Astrocyte (in vitro differentiated cells and primary cell): Measurements from ENCODE around the gene NAT8.

Source experiments
- EZH2 ChIP-seq: IDR thresholded peaks from 2 replicates; pipeline ENCODE4 v1.6.1; 2012; ENCODE audit warnings: mild to moderate bottlenecking, low read length, inconsistent platforms; ENCODE audit not compliant: insufficient read depth
- TF ChIP-seq, protein P1 (sequence below): IDR thresholded peaks from 2 replicates; pipeline ENCODE4 v1.5.1; 2011; ENCODE audit warnings: low read depth, mild to moderate bottlenecking, inconsistent platforms, low read length, moderate library complexity; ENCODE audit not compliant: insufficient read depth

- TF ChIP-seq, protein P1, sequence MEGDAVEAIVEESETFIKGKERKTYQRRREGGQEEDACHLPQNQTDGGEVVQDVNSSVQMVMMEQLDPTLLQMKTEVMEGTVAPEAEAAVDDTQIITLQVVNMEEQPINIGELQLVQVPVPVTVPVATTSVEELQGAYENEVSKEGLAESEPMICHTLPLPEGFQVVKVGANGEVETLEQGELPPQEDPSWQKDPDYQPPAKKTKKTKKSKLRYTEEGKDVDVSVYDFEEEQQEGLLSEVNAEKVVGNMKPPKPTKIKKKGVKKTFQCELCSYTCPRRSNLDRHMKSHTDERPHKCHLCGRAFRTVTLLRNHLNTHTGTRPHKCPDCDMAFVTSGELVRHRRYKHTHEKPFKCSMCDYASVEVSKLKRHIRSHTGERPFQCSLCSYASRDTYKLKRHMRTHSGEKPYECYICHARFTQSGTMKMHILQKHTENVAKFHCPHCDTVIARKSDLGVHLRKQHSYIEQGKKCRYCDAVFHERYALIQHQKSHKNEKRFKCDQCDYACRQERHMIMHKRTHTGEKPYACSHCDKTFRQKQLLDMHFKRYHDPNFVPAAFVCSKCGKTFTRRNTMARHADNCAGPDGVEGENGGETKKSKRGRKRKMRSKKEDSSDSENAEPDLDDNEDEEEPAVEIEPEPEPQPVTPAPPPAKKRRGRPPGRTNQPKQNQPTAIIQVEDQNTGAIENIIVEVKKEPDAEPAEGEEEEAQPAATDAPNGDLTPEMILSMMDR = no peak
- no peak for TF ChIP-seq EZH2
Measured at GRCh38 chr2:73610111-73610510, 32.1 kb downstream of the NAT8 start.
